ENCODE data around the gene ZSCAN2.

DNA sequence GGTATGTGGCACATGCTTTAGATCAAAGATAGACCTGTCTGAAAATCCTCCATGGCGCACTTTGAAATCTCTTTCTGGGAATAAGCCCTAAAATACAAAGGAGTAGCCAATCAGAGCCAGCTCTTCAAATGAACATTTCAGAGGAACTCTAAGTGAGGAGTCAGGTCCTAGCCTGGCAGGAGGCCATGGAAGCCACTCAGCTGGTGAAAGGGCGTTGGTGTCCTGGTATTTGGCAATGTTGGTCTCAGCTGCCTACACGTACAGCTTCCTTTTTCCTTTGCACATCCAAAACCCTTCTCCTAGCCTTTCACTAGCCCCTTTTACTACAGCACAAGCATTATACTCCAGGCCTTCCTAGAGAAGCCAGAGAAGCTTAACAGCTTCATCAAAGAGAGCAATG, 47.7 kb downstream of the ZSCAN2 start:
- TF ChIP-seq POLR2A (IDR thresholded peaks at IDR 0.05) = no peak
- TF ChIP-seq, protein P1, sequence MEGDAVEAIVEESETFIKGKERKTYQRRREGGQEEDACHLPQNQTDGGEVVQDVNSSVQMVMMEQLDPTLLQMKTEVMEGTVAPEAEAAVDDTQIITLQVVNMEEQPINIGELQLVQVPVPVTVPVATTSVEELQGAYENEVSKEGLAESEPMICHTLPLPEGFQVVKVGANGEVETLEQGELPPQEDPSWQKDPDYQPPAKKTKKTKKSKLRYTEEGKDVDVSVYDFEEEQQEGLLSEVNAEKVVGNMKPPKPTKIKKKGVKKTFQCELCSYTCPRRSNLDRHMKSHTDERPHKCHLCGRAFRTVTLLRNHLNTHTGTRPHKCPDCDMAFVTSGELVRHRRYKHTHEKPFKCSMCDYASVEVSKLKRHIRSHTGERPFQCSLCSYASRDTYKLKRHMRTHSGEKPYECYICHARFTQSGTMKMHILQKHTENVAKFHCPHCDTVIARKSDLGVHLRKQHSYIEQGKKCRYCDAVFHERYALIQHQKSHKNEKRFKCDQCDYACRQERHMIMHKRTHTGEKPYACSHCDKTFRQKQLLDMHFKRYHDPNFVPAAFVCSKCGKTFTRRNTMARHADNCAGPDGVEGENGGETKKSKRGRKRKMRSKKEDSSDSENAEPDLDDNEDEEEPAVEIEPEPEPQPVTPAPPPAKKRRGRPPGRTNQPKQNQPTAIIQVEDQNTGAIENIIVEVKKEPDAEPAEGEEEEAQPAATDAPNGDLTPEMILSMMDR (IDR thresholded peaks at IDR 0.05) = no peak
